Ovary (tissue), 3 donors: Measurements from ENCODE around the gene RPS2.

Experiments
- EP300 ChIP-seq: sonication (generic); formaldehyde crosslinking; IDR thresholded peaks from one replicate; pipeline ENCODE4 v1.6.1; 2017; ENCODE audit warnings: antibody characterized with exemption
- POLR2A ChIP-seq: fragments of 450-650 bp; IDR thresholded peaks from one replicate; pipeline ENCODE4 v1.6.1; 2017; ENCODE audit warnings: antibody characterized with exemption, mild to moderate bottlenecking, moderate library complexity
- TF ChIP-seq, protein P1 (sequence below), 3 donors: fragments of 450-650 bp in 2 of 3; fragments of 200-600 bp in 1 of 3; IDR thresholded peaks; one replicate each; pipeline versions ENCODE4 v1.5.1 to v1.8.0; 2016 to 2022; ENCODE audit warnings: antibody characterized with exemption in 3 of 3, mild to moderate bottlenecking in 1 of 3
- donor health status: DM: no; HTN: no; CAD: no.

DNA sequence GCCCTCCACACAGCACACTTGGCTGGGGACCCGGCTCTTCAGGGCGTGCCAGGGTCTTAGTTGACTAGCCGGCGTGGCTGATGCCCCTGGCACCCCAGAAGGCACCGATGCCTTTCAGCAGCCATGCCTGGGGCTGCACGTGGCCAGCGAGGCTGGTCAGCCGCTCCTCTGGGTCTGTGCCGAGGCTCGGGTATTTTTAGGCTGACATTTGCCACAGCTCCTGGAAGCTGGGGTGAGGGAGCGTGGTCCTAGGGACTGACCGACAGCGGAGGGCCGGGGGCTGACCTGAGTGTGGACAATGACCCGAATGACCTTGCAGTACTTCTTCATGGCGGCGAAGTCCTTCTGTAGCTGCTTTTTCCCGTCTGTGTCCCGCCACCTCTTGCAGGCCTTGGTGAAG, 14.1 kb downstream of the RPS2 start:
- no peak for TF ChIP-seq POLR2A
- TF ChIP-seq, protein P1, sequence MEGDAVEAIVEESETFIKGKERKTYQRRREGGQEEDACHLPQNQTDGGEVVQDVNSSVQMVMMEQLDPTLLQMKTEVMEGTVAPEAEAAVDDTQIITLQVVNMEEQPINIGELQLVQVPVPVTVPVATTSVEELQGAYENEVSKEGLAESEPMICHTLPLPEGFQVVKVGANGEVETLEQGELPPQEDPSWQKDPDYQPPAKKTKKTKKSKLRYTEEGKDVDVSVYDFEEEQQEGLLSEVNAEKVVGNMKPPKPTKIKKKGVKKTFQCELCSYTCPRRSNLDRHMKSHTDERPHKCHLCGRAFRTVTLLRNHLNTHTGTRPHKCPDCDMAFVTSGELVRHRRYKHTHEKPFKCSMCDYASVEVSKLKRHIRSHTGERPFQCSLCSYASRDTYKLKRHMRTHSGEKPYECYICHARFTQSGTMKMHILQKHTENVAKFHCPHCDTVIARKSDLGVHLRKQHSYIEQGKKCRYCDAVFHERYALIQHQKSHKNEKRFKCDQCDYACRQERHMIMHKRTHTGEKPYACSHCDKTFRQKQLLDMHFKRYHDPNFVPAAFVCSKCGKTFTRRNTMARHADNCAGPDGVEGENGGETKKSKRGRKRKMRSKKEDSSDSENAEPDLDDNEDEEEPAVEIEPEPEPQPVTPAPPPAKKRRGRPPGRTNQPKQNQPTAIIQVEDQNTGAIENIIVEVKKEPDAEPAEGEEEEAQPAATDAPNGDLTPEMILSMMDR (IDR thresholded peaks at IDR 0.05): no peak
- TF ChIP-seq EP300: no peak
